NAMALWA (cell line): Measurements from ENCODE around the gene TBC1D8.

Experiments
- DNase-seq: peaks from one replicate; pipeline ENCODE4 v3.0.0-alpha.2; 2015; ENCODE audit warnings: low spot score

Gene TBC1D8

GRCh38 chr2:101135412-101136296 is 15.5 kb downstream of the TBC1D8 start:
- DNase-seq: no peak

DNA sequence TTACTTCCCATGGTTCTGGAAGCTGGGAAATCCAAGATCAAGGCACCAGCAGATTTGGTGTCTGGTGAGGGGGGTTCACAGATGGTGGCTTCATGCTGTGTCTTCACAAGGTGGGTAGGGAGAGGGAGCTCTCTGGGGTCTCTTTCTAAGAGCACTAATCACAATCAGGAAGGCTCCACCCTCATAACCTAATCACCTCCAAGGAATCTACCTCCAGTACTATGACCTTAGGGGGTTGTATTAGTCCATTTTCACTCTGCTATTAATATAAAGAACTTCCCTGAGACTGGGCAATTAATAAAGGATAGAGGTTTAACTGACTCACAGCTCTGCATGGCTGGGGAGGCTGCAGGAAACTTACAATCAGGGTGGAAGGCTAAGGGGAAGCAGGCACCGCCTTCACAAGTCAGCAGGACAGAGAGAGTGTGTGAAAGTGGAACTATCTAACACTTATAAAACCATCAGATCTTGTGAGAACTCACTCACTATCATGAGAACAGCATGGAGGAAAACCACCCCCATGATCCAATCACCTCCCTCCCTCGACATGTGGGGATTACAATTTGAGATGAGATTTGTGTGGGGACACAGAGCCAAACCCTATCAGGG is 17.6 kb downstream of the TBC1D8 start:
- no peak for DNase-seq

DNA sequence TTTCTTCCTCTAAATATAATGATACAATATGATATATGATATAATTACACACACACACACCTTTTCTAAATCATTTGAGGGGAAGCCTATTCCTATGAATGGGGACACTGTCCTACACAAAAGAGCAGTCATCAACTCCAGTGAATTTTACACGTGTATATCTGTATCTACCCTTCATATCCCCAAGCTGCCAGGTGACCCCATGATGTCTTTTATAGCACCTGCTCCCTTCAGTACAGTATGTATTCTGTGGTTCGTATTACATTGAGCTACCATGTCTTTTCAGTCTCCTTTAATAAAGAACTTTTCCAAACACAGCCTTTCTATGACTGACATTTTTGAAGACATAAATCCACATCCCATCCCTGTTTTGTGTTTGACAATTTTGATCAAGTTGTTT is 19.0 kb downstream of the TBC1D8 start:
- DNase-seq: no peak

GRCh38 chr2:101130081-101130480 is 21.1 kb downstream of the TBC1D8 start:
- no peak for DNase-seq

DNA sequence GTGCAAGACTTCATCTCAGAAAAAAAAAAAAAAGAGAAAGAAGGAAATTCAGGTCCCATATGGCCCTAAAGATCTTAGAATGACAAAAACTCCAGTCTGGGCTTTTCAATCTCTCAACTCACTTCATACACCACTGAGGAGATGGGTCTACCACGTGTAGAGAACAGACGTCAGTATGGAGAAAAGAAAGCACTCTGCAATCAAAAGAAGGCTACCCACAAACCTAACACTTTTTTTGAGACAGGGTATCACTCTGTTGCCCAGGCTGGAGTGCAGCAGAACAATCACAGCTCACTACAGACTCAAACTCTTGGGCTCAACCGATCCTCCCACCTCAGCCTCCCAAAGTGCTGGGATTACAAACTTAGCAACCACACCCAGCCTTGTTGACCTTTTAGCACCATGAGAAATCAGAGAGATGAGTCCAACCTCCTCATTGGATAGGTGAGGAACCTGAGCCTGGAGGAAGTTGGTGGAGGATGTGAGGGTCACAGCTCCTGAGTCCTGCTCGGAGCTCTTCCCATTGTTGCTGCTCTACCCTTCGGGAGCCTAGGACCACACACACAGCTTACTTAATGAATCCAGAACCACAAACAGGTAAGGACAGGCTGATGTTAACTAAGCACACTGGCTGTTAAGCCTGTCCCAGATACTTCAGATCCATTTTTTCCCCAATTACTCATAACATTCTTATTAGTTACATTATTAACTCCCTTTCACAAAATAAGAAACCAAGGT is 23.7 kb downstream of the TBC1D8 start:
- no peak for DNase-seq

- DNase-seq: no peak
Measured at GRCh38 chr2:101125808-101126207, 25.4 kb downstream of the TBC1D8 start.

DNA sequence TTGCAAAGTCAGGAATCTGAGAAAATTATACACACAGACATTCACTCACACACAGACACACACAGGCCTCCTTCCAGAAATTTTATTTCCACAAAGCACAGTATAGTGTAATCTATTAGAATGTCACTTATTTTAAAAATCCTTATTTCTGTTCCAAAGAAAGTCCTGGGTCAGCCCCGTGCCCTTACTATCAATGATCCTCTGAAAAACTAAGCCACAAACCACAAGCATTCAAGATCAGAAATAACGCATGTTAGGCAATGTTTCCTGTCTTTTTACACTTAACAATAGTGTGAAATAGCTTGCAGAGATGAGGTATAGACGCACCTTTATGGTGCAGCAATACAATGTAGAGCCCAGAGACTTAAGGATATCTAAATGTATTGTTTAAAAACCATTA is 25.8 kb downstream of the TBC1D8 start:
- DNase-seq: no peak

- DNase-seq: no peak
Measured at GRCh38 chr2:101124643-101125366, 26.4 kb downstream of the TBC1D8 start.

GRCh38 chr2:101123795-101124471 is 27.2 kb downstream of the TBC1D8 start:
- no peak for DNase-seq

GRCh38 chr2:101121174-101121573 is 30.0 kb downstream of the TBC1D8 start:
- DNase-seq: no peak

GRCh38 chr2:101120124-101120996 is 30.8 kb downstream of the TBC1D8 start:
- DNase-seq: no peak

DNA sequence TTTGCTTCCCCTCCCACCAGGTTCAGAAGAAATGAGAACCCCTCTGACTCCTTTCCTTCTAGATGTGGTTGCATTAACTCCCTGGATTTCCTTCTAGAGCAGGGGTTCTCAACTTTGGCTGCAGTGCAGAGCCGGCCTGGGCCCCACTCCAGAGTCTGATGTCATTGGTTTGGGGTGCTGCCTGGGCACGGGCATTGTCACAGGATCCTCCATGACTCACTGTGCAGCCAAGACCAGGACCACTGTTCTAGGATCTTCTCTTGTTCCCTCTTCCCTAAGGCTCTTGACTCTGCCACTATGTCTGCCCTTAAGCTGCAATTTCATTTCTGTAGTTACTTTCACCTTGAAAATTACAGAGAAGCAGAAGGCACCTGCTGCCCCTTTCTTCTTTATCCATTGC is 31.8 kb downstream of the TBC1D8 start:
- DNase-seq: no peak

DNA sequence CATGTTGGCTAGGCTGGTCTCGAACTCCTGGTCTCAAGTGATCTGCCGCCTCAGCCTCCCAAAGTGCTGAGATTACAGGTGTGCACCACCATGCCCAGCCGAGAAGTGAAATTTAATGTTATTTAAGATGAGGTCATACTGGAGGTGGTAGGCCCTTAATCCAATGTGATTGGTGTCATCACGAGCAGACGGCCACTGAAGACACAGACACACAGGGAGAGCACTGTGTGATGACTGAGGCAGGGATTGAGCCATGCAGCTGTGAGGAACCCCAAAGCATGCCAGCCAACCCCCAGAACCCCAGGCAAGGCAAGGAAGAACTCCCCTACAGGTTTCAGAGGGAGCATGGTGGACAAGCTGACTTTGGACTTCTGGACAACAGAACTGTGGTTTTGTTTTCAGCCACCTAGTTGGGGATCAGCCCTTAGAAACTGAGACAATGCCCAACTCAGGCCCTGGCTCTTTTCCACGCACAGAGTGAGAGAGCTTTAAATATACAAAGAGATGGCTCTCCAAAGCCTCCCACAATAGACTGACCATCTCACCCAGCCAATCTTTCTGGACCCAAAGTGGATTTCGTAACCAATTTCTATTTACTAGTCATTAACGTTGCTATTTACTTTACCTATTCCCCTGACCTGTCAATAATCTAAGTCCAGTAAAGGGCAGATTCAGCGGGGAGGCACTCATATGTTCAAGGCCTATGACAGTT is 34.2 kb downstream of the TBC1D8 start:
- no peak for DNase-seq

DNA sequence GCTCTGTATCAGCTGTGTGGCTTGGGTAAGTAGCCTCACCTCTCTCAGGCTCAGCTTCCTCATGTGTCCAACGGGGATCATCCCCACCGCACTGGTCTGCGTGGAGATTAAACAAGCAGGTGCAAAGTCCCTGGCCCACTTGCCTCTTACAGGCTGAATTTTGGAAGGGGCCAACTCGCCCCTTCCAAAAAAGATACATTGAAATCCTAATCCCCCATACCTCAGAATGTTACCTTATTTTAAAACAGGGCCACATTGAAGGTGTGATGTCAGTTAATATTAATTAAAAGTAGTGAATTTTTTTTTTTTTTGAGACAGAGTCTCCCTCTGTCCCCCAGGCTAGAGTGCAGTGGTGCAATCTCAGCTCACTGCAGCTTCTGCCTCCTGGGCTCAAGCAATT is 34.8 kb downstream of the TBC1D8 start:
- no peak for DNase-seq

- no peak for DNase-seq
Measured at GRCh38 chr2:101115664-101116063, 35.5 kb downstream of the TBC1D8 start.

DNA sequence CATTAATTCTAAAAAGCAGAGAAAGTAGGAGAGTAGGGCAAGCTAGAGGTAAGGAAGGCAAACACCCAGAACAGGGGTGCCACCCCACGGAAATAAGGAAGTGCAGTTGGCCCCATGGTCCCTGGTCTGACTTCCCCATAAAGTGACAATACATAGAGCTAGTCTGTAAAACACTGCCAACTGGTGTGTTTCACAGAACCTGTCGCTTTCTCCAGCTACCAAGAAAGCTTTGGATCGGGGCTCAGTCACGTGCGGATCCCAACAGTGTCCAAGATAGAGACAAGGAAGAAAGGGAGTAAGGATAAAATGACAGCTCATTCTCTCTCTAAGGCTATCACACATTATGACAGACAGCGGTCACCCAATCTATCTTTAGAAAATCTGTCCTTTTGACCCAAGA is 36.4 kb downstream of the TBC1D8 start:
- DNase-seq: no peak

DNA sequence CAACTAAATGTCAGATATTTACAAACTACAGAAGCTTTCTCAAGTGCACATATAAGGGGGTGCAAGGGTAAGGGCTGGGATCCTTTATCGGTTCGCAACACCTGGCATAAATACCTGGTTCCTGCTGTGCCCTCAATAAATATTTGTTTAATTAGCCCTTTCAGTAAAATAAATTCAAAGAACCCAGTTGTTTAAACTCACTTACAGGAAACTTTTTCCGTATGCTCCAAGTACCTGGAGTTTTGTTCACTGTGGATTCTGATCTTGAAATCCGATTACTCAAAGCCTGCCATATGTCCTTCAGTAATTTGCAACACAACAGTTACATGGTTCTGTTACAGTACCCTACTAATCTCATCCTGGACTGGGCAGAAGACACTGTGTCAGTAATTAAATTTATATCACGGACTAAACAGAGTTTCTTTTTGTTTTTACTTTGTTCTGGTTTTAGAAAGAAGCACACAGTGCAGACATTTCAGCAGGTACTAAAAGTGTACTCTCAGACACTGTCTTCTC is 36.9 kb downstream of the TBC1D8 start:
- no peak for DNase-seq

- DNase-seq: no peak
Measured at GRCh38 chr2:101113441-101114267, 37.5 kb downstream of the TBC1D8 start.

DNA sequence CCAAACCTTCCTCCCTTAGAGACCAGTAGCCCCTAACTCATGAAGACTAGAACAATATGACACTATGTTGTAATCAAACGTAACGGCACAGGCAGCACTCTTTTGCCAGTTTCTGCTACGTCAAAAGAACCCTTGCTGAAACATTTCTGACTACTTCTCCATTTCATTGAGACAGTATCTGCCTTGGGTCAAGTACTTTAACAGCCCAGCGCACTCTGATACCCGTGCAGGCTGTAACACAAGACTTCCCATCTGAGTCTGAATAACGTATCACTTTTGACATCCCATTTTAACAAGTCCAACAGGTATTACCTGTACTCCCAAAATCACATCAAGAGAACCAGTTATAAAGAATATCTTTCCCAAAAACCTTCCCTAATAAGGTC is 38.4 kb downstream of the TBC1D8 start:
- DNase-seq: no peak
